ENCODE data around the gene SLC25A36. TPM values are rescaled to one million over a fixed set of nuclear protein-coding genes. Genes with fewer than 3 reads are reported as not detected.

Gene SLC25A36
- total RNA-seq, 2 donors from 2014 or later = 82.6 to 101 TPM

- Mint-ChIP-seq H3K4me3 (no peak overlapping the region), H3K4me1 (peaks cover 31% of the 10 kb centered on the region), H3K36me3 (ENCODE audit: low read depth) (no peaks in the 10 kb centered on the region), H3K9me3 (no peaks in the 10 kb centered on the region), H3K27ac (no peak overlapping the region), H3K27me3 (ENCODE audit: insufficient read depth) (peaks cover 10% of the 10 kb centered on the region)
- H3K4me1 ChIP-seq (ENCODE audit: control insufficient read depth, insufficient read depth, low read length) = peaks cover 6% of the 10 kb centered on the region
- H3K4me3 ChIP-seq (ENCODE audit: low read length) = no peak overlapping the region
- TF ChIP-seq CTCF (conservative IDR thresholded peaks at IDR 0.05) = no peak
- H3K27me3 ChIP-seq (ENCODE audit: control insufficient read depth, insufficient read depth, low read length, poor library complexity, severe bottlenecking) = peaks cover 11% of the 10 kb centered on the region
- no peak overlapping the region for H3K27ac ChIP-seq (ENCODE audit: low read depth, low read length)
- no peaks in the 10 kb centered on the region for H3K36me3 ChIP-seq (ENCODE audit: control insufficient read depth, insufficient read depth, low read length)
- no peaks in the 10 kb centered on the region for H3K9me3 ChIP-seq (ENCODE audit: control insufficient read depth, low read length)
- no peak overlapping the region for H3K9ac ChIP-seq (ENCODE audit: extremely low read depth, low read length, poor library complexity, severe bottlenecking)
- 90% methylated on average over 3 to 5 of the region's 5 CpGs for WGBS, 2 experiments (ENCODE audit: insufficient coverage in 1 of 2, insufficient read length in 1 of 2)
- DNase-seq = no peak
Observed at GRCh38 chr3:140913728-140914127, 27.9 kb upstream of the SLC25A36 start.

GRCh38 chr3:140914384-140914945 is 27.2 kb upstream of the SLC25A36 start:
- peaks cover 31% of the 10 kb centered on the region for H3K4me1 Mint-ChIP-seq
- H3K4me3 Mint-ChIP-seq = no peak overlapping the region
- Histone ChIP-seq H3K9me3 (ENCODE audit: control insufficient read depth, low read length) (no peaks in the 10 kb centered on the region), H3K36me3 (ENCODE audit: control insufficient read depth, insufficient read depth, low read length) (no peaks in the 10 kb centered on the region), H3K27me3 (ENCODE audit: control insufficient read depth, insufficient read depth, low read length, poor library complexity, severe bottlenecking) (peaks cover 12% of the 10 kb centered on the region), H3K9ac (ENCODE audit: extremely low read depth, low read length, poor library complexity, severe bottlenecking) (no peak overlapping the region), H3K27ac (ENCODE audit: low read depth, low read length) (no peak overlapping the region), H3K4me3 (ENCODE audit: low read length) (no peak overlapping the region), H3K4me1 (ENCODE audit: control insufficient read depth, insufficient read depth, low read length) (peaks cover 6% of the 10 kb centered on the region)
- no peaks in the 10 kb centered on the region for H3K36me3 Mint-ChIP-seq (ENCODE audit: low read depth)
- H3K9me3 Mint-ChIP-seq = no peaks in the 10 kb centered on the region
- WGBS, 2 experiments (ENCODE audit: insufficient coverage in 1 of 2, insufficient read length in 1 of 2) = 88 to 89% methylated on average over 3 to 4 of the region's 4 CpGs
- TF ChIP-seq CTCF (conservative IDR thresholded peaks at IDR 0.05) = no peak
- no peak for DNase-seq
- H3K27me3 Mint-ChIP-seq (ENCODE audit: insufficient read depth) = peaks cover 14% of the 10 kb centered on the region
- H3K27ac Mint-ChIP-seq = no peak overlapping the region

- Histone ChIP-seq H3K4me3 (ENCODE audit: low read length) (no peak overlapping the region), H3K27ac (ENCODE audit: low read depth, low read length) (no peak overlapping the region), H3K9me3 (ENCODE audit: control insufficient read depth, low read length) (no peaks in the 10 kb centered on the region), H3K9ac (ENCODE audit: extremely low read depth, low read length, poor library complexity, severe bottlenecking) (no peak overlapping the region), H3K4me1 (ENCODE audit: control insufficient read depth, insufficient read depth, low read length) (peaks cover 6% of the 10 kb centered on the region), H3K36me3 (ENCODE audit: control insufficient read depth, insufficient read depth, low read length) (no peaks in the 10 kb centered on the region), H3K27me3 (ENCODE audit: control insufficient read depth, insufficient read depth, low read length, poor library complexity, severe bottlenecking) (peaks cover 27% of the 10 kb centered on the region)
- Mint-ChIP-seq H3K4me1 (peaks cover 25% of the 10 kb centered on the region), H3K27me3 (ENCODE audit: insufficient read depth) (peaks cover 25% of the 10 kb centered on the region), H3K27ac (no peak overlapping the region), H3K9me3 (no peaks in the 10 kb centered on the region), H3K36me3 (ENCODE audit: low read depth) (no peaks in the 10 kb centered on the region), H3K4me3 (no peak overlapping the region)
- TF ChIP-seq CTCF (conservative IDR thresholded peaks at IDR 0.05) = no peak
- DNase-seq = no peak
Observed at GRCh38 chr3:140916603-140917002, 25.0 kb upstream of the SLC25A36 start.
